Heart left ventricle (tissue), 16 donors: Measurements from ENCODE around the gene RIC8B. TPM values are rescaled to one million over a fixed set of nuclear protein-coding genes. Genes with fewer than 3 reads are reported as not detected.

Experiments
- ATAC-seq, 4 donors: fragments of 200-7000 bp; cut with Tn5 transposase; one replicate each; pipeline ENCODE4 v1.9.1; 2020 to 2022; ENCODE audit warnings: moderate library complexity in 4 of 4, mild to moderate bottlenecking in 3 of 4, moderate number of reproducible peaks in 1 of 4
- DNase-seq, 5 donors: peaks; one replicate each; pipeline ENCODE4 v3.0.0-alpha.2; 2020
- H3K27ac ChIP-seq, 12 donors: fragments of 200-600 bp; sonication (generic) in 4 of 12; one replicate each; pipeline versions ENCODE4 v1.5.0 to v1.8.0; 2016 to 2022; ENCODE audit warnings: mild to moderate bottlenecking in 2 of 12
- H3K27me3 ChIP-seq, 9 donors: fragments of 200-600 bp; sonication (generic) in 2 of 9; one replicate each; pipeline versions ENCODE4 v1.5.1 to v1.8.0; 2016 to 2022; ENCODE audit warnings: mild to moderate bottlenecking in 3 of 9
- H3K36me3 ChIP-seq, 9 donors: fragments of 200-600 bp; sonication (generic) in 2 of 9; one replicate each; pipeline versions ENCODE4 v1.5.0 to v1.8.0; 2018 to 2022; ENCODE audit warnings: mild to moderate bottlenecking in 2 of 9
- H3K4me1 ChIP-seq, 12 donors: fragments of 200-600 bp; sonication (generic) in 4 of 12; one replicate each; pipeline versions ENCODE4 v1.5.0 to v1.8.0; 2016 to 2022; ENCODE audit warnings: mild to moderate bottlenecking in 3 of 12
- H3K4me3 ChIP-seq, 12 donors: fragments of 200-600 bp; sonication (generic) in 4 of 12; one replicate each; pipeline versions ENCODE4 v1.5.0 to v1.8.0; 2017 to 2022; ENCODE audit warnings: mild to moderate bottlenecking in 9 of 12, moderate library complexity in 4 of 12
- H3K9me3 ChIP-seq, 12 donors: fragments of 200-600 bp; sonication (generic) in 4 of 12; one replicate each; pipeline versions ENCODE4 v1.5.0 to v1.8.0; 2016 to 2022; ENCODE audit warnings: mild to moderate bottlenecking in 1 of 12
- CTCF ChIP-seq, 12 donors: fragments of 200-600 bp; sonication (generic) in 4 of 12; IDR thresholded peaks; one replicate each; pipeline versions ENCODE4 v1.5.0 to v1.8.0; 2018 to 2022; ENCODE audit warnings: antibody characterized with exemption in 12 of 12, mild to moderate bottlenecking in 5 of 12
- POLR2A ChIP-seq, 2 donors: fragments of 450-650 bp; IDR thresholded peaks; one replicate each; pipeline ENCODE4 v1.6.1; 2017; ENCODE audit warnings: antibody characterized with exemption in 2 of 2, mild to moderate bottlenecking in 2 of 2, moderate library complexity in 2 of 2
- WGBS, 4 donors: extraction: QIAGEN DNeasy Blood & Tissue Kit in 2 of 4; methylation state at CpG; one replicate each; pipeline versions ENCODE4 v1.1.5 to v1.1.7; 2013 to 2018; 5-methylcytosine and 5-hydroxymethylcytosine counted together
- intact Hi-C, 10 donors: fragments of 100-400 bp; cut with DNase I; formaldehyde crosslinking; loops; one replicate each; pipeline versions ENCODE4 v1.11.1 to v1.14.2; 2022
- polyA plus RNA-seq, 2 donors: library from polyadenylated mRNA; stranded (reverse); fragments of 200-250 nt; gene quantifications; one replicate each; pipeline ENCODE4 v1.2.3, GENCODE V29; 2013
- total RNA-seq, 9 donors: library from RNA; depleted of rRNA in 2 of 9; stranded (reverse); fragments of >200 nt in 2 of 9; fragmentation: NEBNext Ultra II Directional in 3 of 9; extraction: Animal tissue kit (Norgen Biotek cat#: 25700) in 3 of 9; gene quantifications; one replicate each; pipeline versions ENCODE4 v1.1.0 to v1.2.4, GENCODE V29; 2016 to 2023
- donor health status: ischemic (EF 13 %, LVEDD 7.1; RV severe dilation, severe dysfunction).
- donor health status: healthy with polysubstance abuse.
- donor health status: DM: no; HTN: yes; CAD: no.
- donor health status: DM: no; HTN: no; CAD: no.
- donor health status: ischemic (EF 25% LVEDD 6.9; RV normal size, moderate dysfunction).
- donor health status: ischemic (EF 25% LVEDD 5.7; RV mildly dilated, moderate dysfunction).
- donor health status: healthy.
- donor health status: DM: yes; HTN: yes; CAD: no.
- donor health status: ischemic (EF 35%, LVEDD 5.7; RV mildly dilated, moderate dysfunction).
- donor health status: nonischemic (EF 11% LVEDD 7.7; RV severe dilation, severe dysfunction).
- donor health status: DM: yes; HTN: yes; CAD: no.
- donor health status: PGD.
- donor health status: ischemic (EF 29% LVEDD 5.4; RV normal size, mild dysfunction).
- donor health status: nonischemic (EF 23%, LVEDD 6.1; RV moderate dilation, normal function).

RIC8B gene
- total and polyA plus RNA-seq, 11 donors = 6.1 to 27.5 (median 22.7) TPM

- WGBS, 4 donors = 88 to 96% (median 95%) methylated on average over 5 of the region's 5 CpGs
- H3K4me3 ChIP-seq = no peak overlapping the region
- no peak overlapping the region for H3K27ac ChIP-seq
- H3K27me3 ChIP-seq = no peaks in the 10 kb centered on the region
- H3K36me3 ChIP-seq = no peaks in the 10 kb centered on the region
- intact Hi-C loops = loop anchor here in 1 of 10 donors (10.0 kb wide), 1 partner anchor 178 kb away; the partner anchor contains the start of gene TMEM263
- H3K9me3 ChIP-seq = no peaks in the 10 kb centered on the region
- DNase-seq (no peak), ATAC-seq (no peak)
- H3K4me1 ChIP-seq = peaks cover 5 to 38% (median 14%) of the 10 kb centered on the region in 12 donors
- TF ChIP-seq POLR2A (IDR thresholded peaks at IDR 0.05) = no peak
- no peak for TF ChIP-seq CTCF (IDR thresholded peaks at IDR 0.05)
These were observed 2.4 kb downstream of the RIC8B start for GRCh38 chr12:106776897-106777296.

GRCh38 chr12:106780010-106780631 lies 5.6 kb downstream of the RIC8B start:
- intact Hi-C loops = no loop called here
- H3K4me1 ChIP-seq = peaks cover 4 to 34% (median 17%) of the 10 kb centered on the region in 12 donors
- H3K9me3 ChIP-seq = no peaks in the 10 kb centered on the region
- TF ChIP-seq CTCF (IDR thresholded peaks at IDR 0.05) (no peak), POLR2A (IDR thresholded peaks at IDR 0.05) (no peak)
- 34 to 47% (median 39%) methylated on average over 3 of the region's 3 CpGs for WGBS, 4 donors
- H3K27ac ChIP-seq = no peak overlapping the region
- no peaks in the 10 kb centered on the region for H3K27me3 ChIP-seq
- DNase-seq = no peak
- no peak overlapping the region for H3K4me3 ChIP-seq
- H3K36me3 ChIP-seq = peaks cover 0 to 18% (median 12%) of the 10 kb centered on the region in 9 donors
- no peak for ATAC-seq

GRCh38 chr12:106782619-106783018 lies 8.1 kb downstream of the RIC8B start:
- no peak overlapping the region for H3K4me3 ChIP-seq
- 60 to 71% (median 67%) methylated on average over 1 of the region's 1 CpG for WGBS, 4 donors
- intact Hi-C loops = no loop called here
- no peaks in the 10 kb centered on the region for H3K27me3 ChIP-seq
- no peak for TF ChIP-seq CTCF (IDR thresholded peaks at IDR 0.05)
- no peak for TF ChIP-seq POLR2A (IDR thresholded peaks at IDR 0.05)
- no peak overlapping the region for H3K27ac ChIP-seq
- ATAC-seq = no peak
- H3K36me3 ChIP-seq = peaks cover 0 to 33% (median 22%) of the 10 kb centered on the region in 9 donors
- H3K9me3 ChIP-seq = no peaks in the 10 kb centered on the region
- H3K4me1 ChIP-seq = peaks cover 0 to 28% (median 8%) of the 10 kb centered on the region in 12 donors
- no peak for DNase-seq

- H3K27me3 ChIP-seq = no peaks in the 10 kb centered on the region
- H3K9me3 ChIP-seq = no peaks in the 10 kb centered on the region
- no peak for ATAC-seq
- peaks cover 0 to 34% (median 22%) of the 10 kb centered on the region in 9 donors for H3K36me3 ChIP-seq
- H3K4me1 ChIP-seq = peaks cover 0 to 24% (median 7%) of the 10 kb centered on the region in 12 donors
- no peak for DNase-seq
- no peak overlapping the region for H3K27ac ChIP-seq
- intact Hi-C loops = no loop called here
- WGBS, 4 donors = 86 to 91% (median 89%) methylated on average over 5 of the region's 5 CpGs
- no peak overlapping the region for H3K4me3 ChIP-seq
- no peak for TF ChIP-seq POLR2A (IDR thresholded peaks at IDR 0.05)
- no peak for TF ChIP-seq CTCF (IDR thresholded peaks at IDR 0.05)
These were observed 9.0 kb downstream of the RIC8B start for GRCh38 chr12:106783515-106783914.
